Activated CD4-positive, alpha-beta memory T cell treated with anti-CD3 and anti-CD28 coated beads, Interleukin-2, amount 10 ng/mL, durations not matched to agents 7 days and 5 days (primary cell): ENCODE measurements around the gene XKR8. TPM values are rescaled to one million over a fixed set of nuclear protein-coding genes. Genes with fewer than 3 reads are reported as not detected.

ENCODE experiments used
- CTCF ChIA-PET: fragments of 350-600 bp; sonication (Branson Sonifier 250); formaldehyde crosslinking; loops from one replicate; lab custom pipeline; 2021; ENCODE audit warnings: antibody characterized with exemption, inconsistent platforms; lab: Charles Lee
- POLR2A ChIA-PET: fragments of 350-600 bp; sonication (Branson Sonifier 250); formaldehyde crosslinking; loops from one replicate; lab custom pipeline; 2021; ENCODE audit warnings: antibody characterized with exemption; lab: Charles Lee
- DNase-seq: peaks from one replicate; pipeline ENCODE4 v3.0.0-alpha.2; 2020
- H3K27ac Mint-ChIP-seq: one replicate; pipeline ENCODE4 v1.8.0; 2021; ENCODE audit warnings: mild to moderate bottlenecking, mixed read lengths
- H3K27me3 Mint-ChIP-seq: one replicate; pipeline ENCODE4 v1.8.0; 2021; ENCODE audit warnings: mixed read lengths
- H3K36me3 Mint-ChIP-seq: one replicate; pipeline ENCODE4 v1.8.0; 2021; ENCODE audit warnings: low read depth, mixed read lengths
- H3K4me1 Mint-ChIP-seq: one replicate; pipeline ENCODE4 v1.8.0; 2021; ENCODE audit warnings: mixed read lengths
- H3K4me3 Mint-ChIP-seq: one replicate; pipeline ENCODE4 v1.8.0; 2021; ENCODE audit warnings: mild to moderate bottlenecking, mixed read lengths
- H3K9me3 Mint-ChIP-seq: one replicate; pipeline ENCODE4 v1.8.0; 2021; ENCODE audit warnings: mixed read lengths
- total RNA-seq, 2 experiments: library from RNA; stranded (reverse); gene quantifications; one replicate each; pipeline ENCODE4 v1.2.3, GENCODE V29; 2021

Gene XKR8
- total RNA-seq, 2 experiments from 2014 or later: 7.9 to 10.0 TPM

GRCh38 chr1:27958513-27958912 is 1.3 kb upstream of the XKR8 start:
- ChIA-PET CTCF (interaction anchor here (0.8 kb wide), 1 partner anchor 10 kb away, joined by 3 read pairs; no protein-coding TSS in a partner anchor), POLR2A (interaction anchor here (1.9 to 6.9 kb wide), 3 partner anchors 15 to 623 kb away, joined by 4 to 50 read pairs (median 6); no protein-coding TSS in a partner anchor)
- peaks cover 4% of the 10 kb centered on the region for H3K36me3 Mint-ChIP-seq
- DNase-seq: no peak
- H3K9me3 Mint-ChIP-seq: no peaks in the 10 kb centered on the region
- no peak overlapping the region for H3K27ac Mint-ChIP-seq
- peaks cover 1% of the 10 kb centered on the region for H3K27me3 Mint-ChIP-seq
- H3K4me1 Mint-ChIP-seq: peaks cover 34% of the 10 kb centered on the region
- H3K4me3 Mint-ChIP-seq: no peak overlapping the region

- Mint-ChIP-seq H3K4me3 (peak overlapping the region; percentile 80), H3K36me3 (peaks cover 9% of the 10 kb centered on the region), H3K27ac (peak overlapping the region; percentile 42), H3K4me1 (peaks cover 38% of the 10 kb centered on the region), H3K9me3 (no peaks in the 10 kb centered on the region), H3K27me3 (no peaks in the 10 kb centered on the region)
- ChIA-PET CTCF (interaction anchor here (1.2 to 1.5 kb wide), 4 partner anchors 17 to 22 kb away, joined by 3 to 4 read pairs (median 4); no protein-coding TSS in a partner anchor), POLR2A (interaction anchor here (1.1 to 6.9 kb wide), 6 partner anchors 10 to 127 kb away, joined by 3 to 50 read pairs (median 6); partner anchors contain the start of gene EYA3)
- no peak for DNase-seq
These were observed 1.2 kb downstream of the XKR8 start for GRCh38 chr1:27960762-27961645.

GRCh38 chr1:27961646-27962221 is 2.0 kb downstream of the XKR8 start:
- ChIA-PET CTCF (interaction anchor here (1.2 to 1.5 kb wide), 3 partner anchors 16 to 23 kb away, joined by 3 to 4 read pairs (median 4); no protein-coding TSS in a partner anchor), POLR2A (interaction anchor here (1.3 to 6.9 kb wide), 2 partner anchors 10 to 18 kb away, joined by 3 to 50 read pairs; no protein-coding TSS in a partner anchor)
- no peak for DNase-seq
- no peaks in the 10 kb centered on the region for H3K27me3 Mint-ChIP-seq
- H3K4me1 Mint-ChIP-seq: peaks cover 38% of the 10 kb centered on the region
- no peaks in the 10 kb centered on the region for H3K9me3 Mint-ChIP-seq
- peak overlapping the region; percentile 80 for H3K4me3 Mint-ChIP-seq
- H3K36me3 Mint-ChIP-seq: peaks cover 12% of the 10 kb centered on the region
- no peak overlapping the region for H3K27ac Mint-ChIP-seq

- Mint-ChIP-seq H3K4me3 (no peak overlapping the region), H3K27ac (peak overlapping the region; percentile 21), H3K9me3 (no peaks in the 10 kb centered on the region), H3K36me3 (peaks cover 25% of the 10 kb centered on the region), H3K27me3 (no peaks in the 10 kb centered on the region), H3K4me1 (peaks cover 44% of the 10 kb centered on the region)
- no peak for DNase-seq
- POLR2A ChIA-PET: interaction anchor here (6.9 kb wide), 1 partner anchor 20 kb away, joined by 50 read pairs; no protein-coding TSS in a partner anchor
- CTCF ChIA-PET: no interaction called here
These were observed 3.6 kb downstream of the XKR8 start for GRCh38 chr1:27963393-27963792.

GRCh38 chr1:27966402-27967105 is 6.8 kb downstream of the XKR8 start:
- Mint-ChIP-seq H3K9me3 (no peaks in the 10 kb centered on the region), H3K27me3 (no peaks in the 10 kb centered on the region), H3K36me3 (peaks cover 37% of the 10 kb centered on the region), H3K4me3 (no peak overlapping the region), H3K27ac (no peak overlapping the region), H3K4me1 (peaks cover 39% of the 10 kb centered on the region)
- DNase-seq: no peak
- CTCF ChIA-PET: no interaction called here
- POLR2A ChIA-PET: no interaction called here

GRCh38 chr1:27967106-27967883 is 7.5 kb downstream of the XKR8 start:
- no peak for DNase-seq
- no peaks in the 10 kb centered on the region for H3K9me3 Mint-ChIP-seq
- peaks cover 37% of the 10 kb centered on the region for H3K36me3 Mint-ChIP-seq
- POLR2A ChIA-PET: interaction anchor here (1.3 to 1.5 kb wide), 2 partner anchors 7 to 16 kb away, joined by 3 to 4 read pairs; partner anchors contain the start of gene XKR8
- CTCF ChIA-PET: no interaction called here
- H3K4me3 Mint-ChIP-seq: no peak overlapping the region
- H3K27ac Mint-ChIP-seq: peak overlapping the region; percentile 27
- H3K4me1 Mint-ChIP-seq: peaks cover 33% of the 10 kb centered on the region
- H3K27me3 Mint-ChIP-seq: no peaks in the 10 kb centered on the region

- Mint-ChIP-seq H3K27me3 (no peaks in the 10 kb centered on the region), H3K9me3 (no peaks in the 10 kb centered on the region), H3K36me3 (peaks cover 37% of the 10 kb centered on the region), H3K27ac (peak overlapping the region; percentile 27), H3K4me3 (no peak overlapping the region), H3K4me1 (peaks cover 29% of the 10 kb centered on the region)
- ChIA-PET CTCF (no interaction called here), POLR2A (interaction anchor here (1.3 to 1.5 kb wide), 2 partner anchors 8 to 17 kb away, joined by 3 to 4 read pairs; partner anchors contain the start of gene XKR8)
- DNase-seq: no peak
These were observed 8.2 kb downstream of the XKR8 start for GRCh38 chr1:27967884-27968466.

- Mint-ChIP-seq H3K27ac (peak overlapping the region; percentile 27), H3K36me3 (peaks cover 40% of the 10 kb centered on the region), H3K27me3 (no peaks in the 10 kb centered on the region), H3K9me3 (no peaks in the 10 kb centered on the region), H3K4me1 (peaks cover 27% of the 10 kb centered on the region), H3K4me3 (no peak overlapping the region)
- ChIA-PET POLR2A (interaction anchor here (1.3 to 1.5 kb wide), 2 partner anchors 9 to 17 kb away, joined by 3 to 4 read pairs; partner anchors contain the start of gene XKR8), CTCF (interaction anchor here (2.1 kb wide), 1 partner anchor 11 kb away, joined by 6 read pairs; no protein-coding TSS in a partner anchor)
- DNase-seq: no peak
These were observed 8.9 kb downstream of the XKR8 start for GRCh38 chr1:27968692-27969091.

GRCh38 chr1:27970401-27970800 is 10.6 kb downstream of the XKR8 start:
- no peak overlapping the region for H3K27ac Mint-ChIP-seq
- ChIA-PET CTCF (interaction anchor here (1.5 to 2.1 kb wide), 2 partner anchors 9 to 11 kb away, joined by 3 to 6 read pairs; partner anchors contain the start of gene XKR8), POLR2A (interaction anchor here (1.0 to 2.3 kb wide), 2 partner anchors 11 kb away, joined by 3 to 7 read pairs; partner anchors contain the start of gene XKR8)
- peaks cover 31% of the 10 kb centered on the region for H3K4me1 Mint-ChIP-seq
- peaks cover 40% of the 10 kb centered on the region for H3K36me3 Mint-ChIP-seq
- no peak overlapping the region for H3K4me3 Mint-ChIP-seq
- no peaks in the 10 kb centered on the region for H3K27me3 Mint-ChIP-seq
- no peaks in the 10 kb centered on the region for H3K9me3 Mint-ChIP-seq
- no peak for DNase-seq

- H3K27ac Mint-ChIP-seq: no peak overlapping the region
- peaks cover 37% of the 10 kb centered on the region for H3K36me3 Mint-ChIP-seq
- H3K4me1 Mint-ChIP-seq: peaks cover 31% of the 10 kb centered on the region
- CTCF ChIA-PET: interaction anchor here (0.8 kb wide), 1 partner anchor 44 kb away, joined by 3 read pairs; no protein-coding TSS in a partner anchor
- DNase-seq: no peak
- H3K9me3 Mint-ChIP-seq: no peaks in the 10 kb centered on the region
- H3K4me3 Mint-ChIP-seq: no peak overlapping the region
- H3K27me3 Mint-ChIP-seq: no peaks in the 10 kb centered on the region
- POLR2A ChIA-PET: interaction anchor here (0.8 to 2.3 kb wide), 3 partner anchors 12 to 141 kb away, joined by 3 to 7 read pairs (median 3); partner anchors contain the start of genes PPP1R8 and XKR8
These were observed 11.9 kb downstream of the XKR8 start for GRCh38 chr1:27971674-27972073.

GRCh38 chr1:27972141-27972540 is 12.4 kb downstream of the XKR8 start:
- no peak for DNase-seq
- Mint-ChIP-seq H3K9me3 (no peaks in the 10 kb centered on the region), H3K27me3 (no peaks in the 10 kb centered on the region), H3K4me1 (peaks cover 31% of the 10 kb centered on the region), H3K4me3 (no peak overlapping the region), H3K36me3 (peaks cover 37% of the 10 kb centered on the region), H3K27ac (no peak overlapping the region)
- ChIA-PET CTCF (no interaction called here), POLR2A (interaction anchor here (1.4 to 2.3 kb wide), 2 partner anchors 12 to 142 kb away, joined by 3 to 7 read pairs; partner anchors contain the start of genes PPP1R8 and XKR8)
